HepG2 (cell line): ENCODE measurements around the gene TFEB. TPM values are rescaled to one million over a fixed set of nuclear protein-coding genes. Genes with fewer than 3 reads are reported as not detected.

Source experiments
- CEBPZ ChIP-seq: IDR thresholded peaks from 2 replicates; pipeline ENCODE4 v1.6.1; 2012; ENCODE audit warnings: low read length, improper control_type of control experiment
- CSRNP1 ChIP-seq: sonication (generic); formaldehyde crosslinking; IDR thresholded peaks from 2 replicates; pipeline ENCODE4 v1.8.1; 2023; ENCODE audit warnings: mild to moderate bottlenecking, missing genetic modification reagents
- GFI1 ChIP-seq: sonication (generic); formaldehyde crosslinking; IDR thresholded peaks from 2 replicates; pipeline ENCODE4 v1.5.0; 2020; ENCODE audit warnings: missing genetic modification reagents, mild to moderate bottlenecking, borderline replicate concordance
- HNF4G ChIP-seq, 2 experiments: sonication (generic) in 1 of 2; formaldehyde crosslinking in 1 of 2; IDR thresholded peaks; 2 replicates each; pipeline versions ENCODE4 v1.4.0 to v1.6.1; 2011 to 2020; ENCODE audit warnings: borderline replicate concordance in 2 of 2, low read depth in 2 of 2, mild to moderate bottlenecking in 2 of 2, low read length in 1 of 2, missing genetic modification reagents in 1 of 2, moderate library complexity in 1 of 2
- NR2C2 ChIP-seq: sonication (generic); formaldehyde crosslinking; IDR thresholded peaks from 2 replicates; pipeline ENCODE4 v1.4.0; 2020; ENCODE audit warnings: missing genetic modification reagents, mild to moderate bottlenecking, moderate library complexity, borderline replicate concordance
- PAWR ChIP-seq: sonication (generic); formaldehyde crosslinking; IDR thresholded peaks from 2 replicates; pipeline ENCODE4 v1.4.0; 2020; ENCODE audit warnings: missing genetic modification reagents, mild to moderate bottlenecking, borderline replicate concordance
- PHF8 ChIP-seq: sonication (generic); formaldehyde crosslinking; IDR thresholded peaks from 2 replicates; pipeline ENCODE4 v1.5.0; 2020; ENCODE audit warnings: missing genetic modification reagents
- SATB2 ChIP-seq: sonication (generic); formaldehyde crosslinking; IDR thresholded peaks from 2 replicates; pipeline ENCODE4 v1.5.0; 2020; ENCODE audit warnings: missing genetic modification reagents
- TFE3 ChIP-seq: IDR thresholded peaks from 2 replicates; pipeline ENCODE4 v1.6.1; 2016
- USF2 ChIP-seq, 2 experiments: sonication (generic) in 1 of 2; formaldehyde crosslinking in 1 of 2; IDR thresholded peaks; 2 replicates each; pipeline versions ENCODE4 v1.5.1 to v1.6.1; 2011 to 2020; ENCODE audit warnings: borderline replicate concordance in 1 of 2, low read depth in 1 of 2, low read length in 1 of 2, mild to moderate bottlenecking in 1 of 2, missing genetic modification reagents in 1 of 2, moderate library complexity in 1 of 2
- ZFP36L2 ChIP-seq: sonication (generic); formaldehyde crosslinking; IDR thresholded peaks from 2 replicates; pipeline ENCODE4 v1.4.0; 2020; ENCODE audit warnings: missing genetic modification reagents
- ZNF558 ChIP-seq: sonication (generic); formaldehyde crosslinking; IDR thresholded peaks from 2 replicates; pipeline ENCODE4 v1.9.0; 2022; ENCODE audit warnings: mild to moderate bottlenecking, missing genetic modification reagents, borderline replicate concordance
- ZNF709 ChIP-seq: sonication (generic); formaldehyde crosslinking; IDR thresholded peaks from 2 replicates; pipeline ENCODE4 v1.5.0; 2020; ENCODE audit warnings: mild to moderate bottlenecking, missing genetic modification reagents
- ZNF710 ChIP-seq: sonication (generic); formaldehyde crosslinking; IDR thresholded peaks from 2 replicates; pipeline ENCODE4 v1.5.0; 2020; ENCODE audit warnings: mild to moderate bottlenecking, missing genetic modification reagents, borderline replicate concordance
- ZNF724P ChIP-seq: sonication (generic); formaldehyde crosslinking; IDR thresholded peaks from 2 replicates; pipeline ENCODE4 v1.8.0; 2022; ENCODE audit warnings: missing genetic modification reagents, borderline replicate concordance
- polyA plus RNA-seq, 8 experiments: library from polyadenylated mRNA; depleted of rRNA in 3 of 8; stranded (reverse) in 7 of 8; unstranded in 1 of 8; fragments of >200 nt; fragmentation: Illumina TruSeq in 4 of 8; extraction: Trizol in 4 of 8; gene quantifications; 2 replicates each; pipeline versions ENCODE4 v1.2.1 to v1.2.3, GENCODE V29; 2011 to 2016; ENCODE audit warnings: low read depth in 4 of 8, missing spikeins in 1 of 8, mixed read lengths in 1 of 8; ENCODE audit not compliant: insufficient read depth in 1 of 8
- total RNA-seq, 5 experiments: library from RNA; depleted of rRNA; stranded (reverse); fragments of >200 nt; fragmentation: Illumina TruSeq; extraction: Trizol; gene quantifications; 2 replicates each; pipeline ENCODE4 v1.2.3, GENCODE V29; 2016; ENCODE audit warnings: low read depth in 1 of 5

TFEB gene
- total and polyA plus RNA-seq, 2 of the 13 experiments (the other 11 are each of a cell fraction or from before 2014, with no cell fraction given), result 13.3 to 18.7 TPM

- TF ChIP-seq PAWR (CRISPR knock-in tag) (no peak), SATB2 (CRISPR knock-in tag) (no peak), CSRNP1 (CRISPR knock-in tag) (peak; percentile 66; the same call in 1 of the 2 replicates), ZNF558 (CRISPR knock-in tag) (no peak; the same call in 1 of the 2 replicates), TFE3 (CRISPR knock-in tag) (no peak), CEBPZ (no peak), PHF8 (CRISPR knock-in tag) (peak; percentile 66), GFI1 (CRISPR knock-in tag) (no peak), HNF4G (IDR thresholded peaks at IDR 0.05; ENCODE audit: borderline replicate concordance, low read depth, low read length) (no peak), HNF4G (CRISPR knock-in tag; IDR thresholded peaks at IDR 0.05; ENCODE audit: borderline replicate concordance, low read depth) (no peak), ZNF724P (CRISPR knock-in tag) (no peak), ZNF709 (CRISPR knock-in tag) (no peak), ZNF710 (CRISPR knock-in tag) (peak; percentile 68; the same call in 1 of the 2 replicates), USF2 (IDR thresholded peaks at IDR 0.05; ENCODE audit: low read depth, low read length) (no peak), USF2 (CRISPR knock-in tag; IDR thresholded peaks at IDR 0.05; ENCODE audit: borderline replicate concordance) (no peak), ZFP36L2 (CRISPR knock-in tag) (no peak), NR2C2 (CRISPR knock-in tag) (no peak)
These were observed 1.4 kb downstream of the TFEB start (continued) for GRCh38 chr6:41733707-41734665.
